Hepatocyte (in vitro differentiated cells): ENCODE data around the gene USP22. TPM values are rescaled to one million over a fixed set of nuclear protein-coding genes. Genes with fewer than 3 reads are reported as not detected.

Source experiments
- DNase-seq: peaks from one replicate; pipeline ENCODE4 v3.0.0-alpha.2; 2016; ENCODE audit warnings: low spot score
- H2AFZ ChIP-seq: fragments of 200-600 bp; sonication (generic); 2 replicates; pipeline ENCODE4 v1.6.0; 2016; ENCODE audit warnings: antibody characterized with exemption, mild to moderate bottlenecking
- H3K27ac ChIP-seq: fragments of 200-600 bp; sonication (generic); 2 replicates; pipeline ENCODE4 v1.5.1; 2016; ENCODE audit warnings: mild to moderate bottlenecking
- H3K27me3 ChIP-seq: fragments of 200-600 bp; sonication (generic); 2 replicates; pipeline ENCODE4 v1.6.1; 2016
- H3K36me3 ChIP-seq: fragments of 200-600 bp; sonication (generic); replicated peaks from 2 replicates; pipeline ENCODE4 v1.5.1; 2016; ENCODE audit warnings: low read depth; ENCODE audit not compliant: insufficient read depth
- H3K4me1 ChIP-seq: fragments of 200-600 bp; sonication (generic); 2 replicates; pipeline ENCODE4 v1.5.1; 2016; ENCODE audit warnings: mild to moderate bottlenecking, moderate library complexity; ENCODE audit not compliant: insufficient read depth
- H3K4me2 ChIP-seq: fragments of 200-600 bp; sonication (generic); 2 replicates; pipeline ENCODE4 v1.6.0; 2016
- H3K4me3 ChIP-seq: fragments of 200-600 bp; sonication (generic); 2 replicates; pipeline ENCODE4 v1.5.1; 2016; ENCODE audit warnings: mild to moderate bottlenecking
- H3K79me2 ChIP-seq: fragments of 200-600 bp; sonication (generic); 2 replicates; pipeline ENCODE4 v1.6.0; 2017; ENCODE audit warnings: mild to moderate bottlenecking
- H3K9me2 ChIP-seq: fragments of 200-600 bp; sonication (generic); replicated peaks from 2 replicates; pipeline ENCODE4 v1.6.0; 2017; ENCODE audit warnings: mild to moderate bottlenecking; ENCODE audit not compliant: insufficient read depth
- H3K9me3 ChIP-seq: fragments of 200-600 bp; sonication (generic); 2 replicates; pipeline ENCODE4 v1.5.1; 2016; ENCODE audit warnings: low read depth, mild to moderate bottlenecking
- H4K20me1 ChIP-seq: fragments of 200-600 bp; sonication (generic); 2 replicates; pipeline ENCODE4 v1.6.0; 2016; ENCODE audit warnings: mild to moderate bottlenecking; ENCODE audit not compliant: insufficient read depth, poor library complexity, severe bottlenecking
- EZH2 ChIP-seq: fragments of 200-600 bp; sonication (generic); IDR thresholded peaks from 2 replicates; pipeline ENCODE4 v1.6.1; 2016; ENCODE audit warnings: antibody characterized with exemption, mild to moderate bottlenecking, borderline replicate concordance
- EZH2phosphoT487 ChIP-seq: fragments of 200-600 bp; sonication (generic); IDR thresholded peaks from one replicate; pipeline ENCODE4 v1.6.1; 2018; ENCODE audit warnings: antibody characterized with exemption, mild to moderate bottlenecking, low read depth, moderate library complexity; ENCODE audit not compliant: unreplicated experiment, severe bottlenecking
- WGBS: methylation state at CpG from one replicate; pipeline ENCODE4 v1.1.6; 2016; ENCODE audit warnings: low lambda C conversion rate; ENCODE audit errors: missing lambda C conversion rate; 5-methylcytosine and 5-hydroxymethylcytosine counted together
- polyA plus RNA-seq: library from polyadenylated mRNA; unstranded; fragments of >200 nt; fragmentation: Nextera tagmentation; extraction: Ambion mirVana; gene quantifications from 2 replicates; pipeline ENCODE4 v1.2.1, GENCODE V29; 2016
- total RNA-seq: library from RNA; depleted of rRNA; stranded (reverse); fragments of >200 nt; gene quantifications from 2 replicates; pipeline ENCODE4 v1.2.3, GENCODE V29; 2014
- TF ChIP-seq, protein P1 (sequence below): fragments of 200-600 bp; sonication (generic); IDR thresholded peaks from 2 replicates; pipeline ENCODE4 v1.5.1; 2016; ENCODE audit warnings: antibody characterized with exemption, mild to moderate bottlenecking; ENCODE audit not compliant: poor library complexity

Gene USP22
- total and polyA plus RNA-seq, 2 experiments from 2014 or later: 84.0 to 157 TPM

- Histone ChIP-seq H2AFZ (no peak overlapping the region), H3K9me3 (no peaks in the 10 kb centered on the region), H3K36me3 (no peaks in the 10 kb centered on the region), H3K79me2 (peaks cover 56% of the 10 kb centered on the region), H3K9me2 (no peaks in the 10 kb centered on the region), H3K4me1 (peaks cover 29% of the 10 kb centered on the region), H3K27ac (peak overlapping the region; percentile 100), H3K27me3 (no peaks in the 10 kb centered on the region), H3K4me2 (peak overlapping the region; percentile 94), H4K20me1 (peaks cover 52% of the 10 kb centered on the region), H3K4me3 (peak overlapping the region; percentile 90)
- under 1% methylated on average over 43 of the region's 47 CpGs for WGBS
- TF ChIP-seq, protein P1, sequence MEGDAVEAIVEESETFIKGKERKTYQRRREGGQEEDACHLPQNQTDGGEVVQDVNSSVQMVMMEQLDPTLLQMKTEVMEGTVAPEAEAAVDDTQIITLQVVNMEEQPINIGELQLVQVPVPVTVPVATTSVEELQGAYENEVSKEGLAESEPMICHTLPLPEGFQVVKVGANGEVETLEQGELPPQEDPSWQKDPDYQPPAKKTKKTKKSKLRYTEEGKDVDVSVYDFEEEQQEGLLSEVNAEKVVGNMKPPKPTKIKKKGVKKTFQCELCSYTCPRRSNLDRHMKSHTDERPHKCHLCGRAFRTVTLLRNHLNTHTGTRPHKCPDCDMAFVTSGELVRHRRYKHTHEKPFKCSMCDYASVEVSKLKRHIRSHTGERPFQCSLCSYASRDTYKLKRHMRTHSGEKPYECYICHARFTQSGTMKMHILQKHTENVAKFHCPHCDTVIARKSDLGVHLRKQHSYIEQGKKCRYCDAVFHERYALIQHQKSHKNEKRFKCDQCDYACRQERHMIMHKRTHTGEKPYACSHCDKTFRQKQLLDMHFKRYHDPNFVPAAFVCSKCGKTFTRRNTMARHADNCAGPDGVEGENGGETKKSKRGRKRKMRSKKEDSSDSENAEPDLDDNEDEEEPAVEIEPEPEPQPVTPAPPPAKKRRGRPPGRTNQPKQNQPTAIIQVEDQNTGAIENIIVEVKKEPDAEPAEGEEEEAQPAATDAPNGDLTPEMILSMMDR: no peak
- TF ChIP-seq EZH2 (no peak), EZH2phosphoT487 (no peak)
- peak; percentile 91 for DNase-seq
These were observed 912 bp downstream of the USP22 start for GRCh38 chr17:21041741-21042457.

DNA sequence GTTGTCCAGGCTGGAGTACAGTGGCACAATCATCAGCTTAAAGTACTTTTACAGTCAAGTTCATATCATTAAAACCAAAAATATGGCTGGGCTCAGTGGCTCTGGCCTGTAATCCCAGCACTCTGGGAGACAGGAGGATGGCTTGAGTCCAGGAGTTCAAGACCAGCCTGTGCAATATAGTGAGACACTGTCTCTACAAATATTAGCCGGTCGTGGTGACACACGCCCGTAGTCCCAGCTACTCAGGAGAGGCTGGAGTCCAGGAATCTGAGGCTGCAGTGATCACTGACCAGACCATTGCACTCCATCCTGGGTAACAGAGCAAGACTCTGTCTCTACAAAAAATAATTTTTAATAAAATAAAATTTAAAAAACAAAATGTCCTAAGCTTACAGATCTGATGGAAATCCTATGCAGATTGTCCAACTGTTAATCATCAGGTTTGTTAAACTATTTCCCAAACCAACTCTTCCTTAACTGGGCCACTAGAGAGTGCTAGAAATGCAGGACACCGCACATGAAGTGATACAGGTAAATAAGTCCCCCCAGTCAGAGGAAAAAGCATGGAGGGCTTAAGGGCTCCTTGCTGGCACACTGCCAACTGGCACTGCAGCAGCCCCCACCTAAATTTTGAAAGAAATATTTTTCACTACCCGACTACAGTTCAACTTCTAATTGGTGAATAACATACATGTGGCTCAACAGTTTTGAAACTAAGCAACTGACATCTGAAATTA lies 2.8 kb downstream of the USP22 start:
- peaks cover 71% of the 10 kb centered on the region for H4K20me1 ChIP-seq
- H3K27me3 ChIP-seq: no peaks in the 10 kb centered on the region
- peak; percentile 62 for DNase-seq
- peak overlapping the region; percentile 90 for H3K4me3 ChIP-seq
- WGBS: 34% methylated on average over 6 of the region's 6 CpGs
- peak overlapping the region; percentile 100 for H3K27ac ChIP-seq
- no peaks in the 10 kb centered on the region for H3K9me3 ChIP-seq
- TF ChIP-seq, protein P1: peak; percentile 58
- TF ChIP-seq EZH2phosphoT487 (no peak), EZH2 (no peak)
- H3K4me1 ChIP-seq: peaks cover 45% of the 10 kb centered on the region
- H2AFZ ChIP-seq: no peak overlapping the region
- peaks cover 75% of the 10 kb centered on the region for H3K79me2 ChIP-seq
- H3K36me3 ChIP-seq: no peaks in the 10 kb centered on the region
- peak overlapping the region; percentile 94 for H3K4me2 ChIP-seq
- no peaks in the 10 kb centered on the region for H3K9me2 ChIP-seq

GRCh38 chr17:21037117-21037803 lies 5.6 kb downstream of the USP22 start:
- no peaks in the 10 kb centered on the region for H3K27me3 ChIP-seq
- 76% methylated on average over 8 of the region's 8 CpGs for WGBS
- no peak overlapping the region for H3K4me3 ChIP-seq
- no peaks in the 10 kb centered on the region for H3K9me2 ChIP-seq
- peak overlapping the region; percentile 50 for H3K4me2 ChIP-seq
- no peak overlapping the region for H2AFZ ChIP-seq
- TF ChIP-seq, protein P1: no peak
- no peak for TF ChIP-seq EZH2phosphoT487
- TF ChIP-seq EZH2: no peak
- peaks cover 99% of the 10 kb centered on the region for H3K79me2 ChIP-seq
- H3K4me1 ChIP-seq: peaks cover 63% of the 10 kb centered on the region
- no peaks in the 10 kb centered on the region for H3K36me3 ChIP-seq
- no peaks in the 10 kb centered on the region for H3K9me3 ChIP-seq
- no peak for DNase-seq
- H4K20me1 ChIP-seq: peaks cover 99% of the 10 kb centered on the region
- no peak overlapping the region for H3K27ac ChIP-seq
